ENCODE results near the gene PNP.

The PNP gene

GRCh38 chr14:20489093-20489994 lies 20.1 kb downstream of the PNP start:
- Histone ChIP-seq H3K4me2 (peak overlapping the region; percentile 73 to 90 (median 85)), H3K27ac (peak overlapping the region in 9 of 11 experiments; percentile 2 to 82 (median 73); a peak in 17 of 22 replicates), H3K27me3 (no peaks in the 10 kb centered on the region), H3K4me3 (peak overlapping the region in 6 of 10 experiments; percentile 6 to 54 (median 40); a peak in 8 of 20 replicates), H4K20me1 (no peaks in the 10 kb centered on the region), H3K9ac (peak overlapping the region in 9 of 11 experiments; percentile 22 to 61 (median 53); a peak in 15 of 22 replicates), H3K36me3 (no peaks in the 10 kb centered on the region), H3K9me3 (replicated peaks in 1 of 11) (no peaks in the 10 kb centered on the region), H3K4me1 (peaks cover 69 to 86% (median 84%) of the 10 kb centered on the region in 10 experiments)
- peak in 1 of 11 experiments; percentile 64; a peak in 1 of 22 replicates for TF ChIP-seq Cebpa-rat (IDR thresholded peaks at IDR 0.05)

- Histone ChIP-seq H3K4me3 (peak overlapping the region in 6 of 10 experiments; percentile 6 to 54 (median 28); a peak in 9 of 20 replicates), H4K20me1 (no peaks in the 10 kb centered on the region), H3K27ac (peak overlapping the region in 10 of 11 experiments; percentile 2 to 82 (median 71); a peak in 19 of 22 replicates), H3K4me2 (peak overlapping the region; percentile 73 to 90 (median 85)), H3K9ac (peak overlapping the region in 6 of 11 experiments; percentile 47 to 61 (median 54); a peak in 12 of 22 replicates), H3K9me3 (replicated peaks in 1 of 11) (peaks cover 0 to 7% (median 0%) of the 10 kb centered on the region in 11 experiments; a peak in 1 of 22 replicates), H3K4me1 (peaks cover 79 to 98% (median 95%) of the 10 kb centered on the region in 10 experiments), H3K27me3 (no peaks in the 10 kb centered on the region), H3K36me3 (no peaks in the 10 kb centered on the region)
- no peak for TF ChIP-seq Cebpa-rat (IDR thresholded peaks at IDR 0.05)
These were observed 21.4 kb downstream of the PNP start for GRCh38 chr14:20490563-20490962.

- no peak for TF ChIP-seq Cebpa-rat (IDR thresholded peaks at IDR 0.05)
- Histone ChIP-seq H3K27me3 (no peaks in the 10 kb centered on the region), H3K4me3 (no peak overlapping the region), H3K27ac (peak overlapping the region in 5 of 11 experiments; percentile 29 to 82 (median 80); a peak in 6 of 22 replicates), H3K4me1 (peaks cover 70 to 96% (median 85%) of the 10 kb centered on the region in 10 experiments), H3K36me3 (no peaks in the 10 kb centered on the region), H3K9me3 (replicated peaks in 1 of 11) (peaks cover 0 to 7% (median 0%) of the 10 kb centered on the region in 11 experiments; a peak in 2 of 22 replicates), H3K9ac (no peak overlapping the region), H3K4me2 (peak overlapping the region; percentile 60 to 90 (median 84); a peak in 20 of 22 replicates), H4K20me1 (no peaks in the 10 kb centered on the region)
These were observed 23.3 kb downstream of the PNP start for GRCh38 chr14:20492486-20492885.

GRCh38 chr14:20493634-20494033 lies 24.4 kb downstream of the PNP start:
- Histone ChIP-seq H3K9ac (peak overlapping the region in 4 of 11 experiments; percentile 7 to 30 (median 10); a peak in 4 of 22 replicates), H3K27me3 (no peaks in the 10 kb centered on the region), H4K20me1 (no peaks in the 10 kb centered on the region), H3K9me3 (replicated peaks in 1 of 11) (peaks cover 0 to 7% (median 0%) of the 10 kb centered on the region in 11 experiments; a peak in 2 of 22 replicates), H3K4me3 (no peak overlapping the region), H3K27ac (peak overlapping the region in 10 of 11 experiments; percentile 9 to 82 (median 55); a peak in 19 of 22 replicates), H3K4me2 (peak overlapping the region; percentile 60 to 90 (median 84)), H3K36me3 (no peaks in the 10 kb centered on the region), H3K4me1 (peaks cover 68 to 96% (median 82%) of the 10 kb centered on the region in 10 experiments)
- no peak for TF ChIP-seq Cebpa-rat (IDR thresholded peaks at IDR 0.05)

GRCh38 chr14:20494935-20495766 lies 25.9 kb downstream of the PNP start:
- Histone ChIP-seq H3K27ac (peak overlapping the region in 8 of 11 experiments; percentile 6 to 82 (median 60); a peak in 14 of 22 replicates), H4K20me1 (no peaks in the 10 kb centered on the region), H3K36me3 (no peaks in the 10 kb centered on the region), H3K9ac (0 out of 22 replicates have a peak overlapping the region, but pooled peaks of 1 of the 11 experiments have one; percentile 25), H3K4me1 (peaks cover 68 to 95% (median 82%) of the 10 kb centered on the region in 10 experiments), H3K9me3 (replicated peaks in 1 of 11) (peaks cover 0 to 7% (median 0%) of the 10 kb centered on the region in 11 experiments; a peak in 3 of 22 replicates), H3K4me3 (no peak overlapping the region), H3K27me3 (no peaks in the 10 kb centered on the region), H3K4me2 (peak overlapping the region in 10 of 11 experiments; percentile 1 to 85 (median 41); a peak in 14 of 22 replicates)
- TF ChIP-seq Cebpa-rat (IDR thresholded peaks at IDR 0.05), result no peak

- Histone ChIP-seq H4K20me1 (no peaks in the 10 kb centered on the region), H3K27me3 (no peaks in the 10 kb centered on the region), H3K9me3 (replicated peaks in 1 of 11) (peaks cover 0 to 17% (median 9%) of the 10 kb centered on the region in 11 experiments; a peak in 12 of 22 replicates), H3K9ac (peak overlapping the region in 6 of 11 experiments; percentile 30 to 50 (median 41); a peak in 10 of 22 replicates), H3K4me1 (peaks cover 37 to 65% (median 49%) of the 10 kb centered on the region in 10 experiments), H3K4me2 (peak overlapping the region; percentile 30 to 75 (median 58)), H3K36me3 (no peaks in the 10 kb centered on the region), H3K4me3 (peak overlapping the region in 1 of 10 experiments; percentile 7; a peak in 1 of 20 replicates), H3K27ac (peak overlapping the region in 8 of 11 experiments; percentile 59 to 77 (median 71); a peak in 16 of 22 replicates)
- TF ChIP-seq Cebpa-rat (IDR thresholded peaks at IDR 0.05), result peak in 3 of 11 experiments; percentile 40 to 61 (median 42); a peak in 2 of 22 replicates
These were observed 29.4 kb downstream of the PNP start for GRCh38 chr14:20498622-20499021.

- Histone ChIP-seq H3K4me3 (no peak overlapping the region), H3K4me2 (peak overlapping the region; percentile 30 to 75 (median 58); a peak in 20 of 22 replicates), H3K4me1 (peaks cover 37 to 65% (median 50%) of the 10 kb centered on the region in 10 experiments), H3K27me3 (no peaks in the 10 kb centered on the region), H3K9me3 (replicated peaks in 1 of 11) (peaks cover 0 to 17% (median 9%) of the 10 kb centered on the region in 11 experiments; a peak in 12 of 22 replicates), H3K9ac (peak overlapping the region in 1 of 11 experiments; percentile 48; a peak in 2 of 22 replicates), H3K36me3 (no peaks in the 10 kb centered on the region), H4K20me1 (no peaks in the 10 kb centered on the region), H3K27ac (peak overlapping the region in 8 of 11 experiments; percentile 41 to 77 (median 69); a peak in 15 of 22 replicates)
- TF ChIP-seq Cebpa-rat (IDR thresholded peaks at IDR 0.05), result no peak
These were observed 29.9 kb downstream of the PNP start for GRCh38 chr14:20499108-20499507.

- no peaks in the 10 kb centered on the region for H3K27me3 ChIP-seq
- peak overlapping the region; percentile 30 to 75 (median 58); a peak in 16 of 22 replicates for H3K4me2 ChIP-seq
- no peak overlapping the region for H3K9ac ChIP-seq
- H3K4me3 ChIP-seq, result no peak overlapping the region
- H3K9me3 ChIP-seq (replicated peaks in 1 of 11), result peaks cover 0 to 19% (median 13%) of the 10 kb centered on the region in 11 experiments; a peak in 14 of 22 replicates
- no peaks in the 10 kb centered on the region for H3K36me3 ChIP-seq
- H3K4me1 ChIP-seq, result peaks cover 33 to 59% (median 46%) of the 10 kb centered on the region in 10 experiments
- no peaks in the 10 kb centered on the region for H4K20me1 ChIP-seq
- no peak for TF ChIP-seq Cebpa-rat (IDR thresholded peaks at IDR 0.05)
- H3K27ac ChIP-seq, result peak overlapping the region in 6 of 11 experiments; percentile 49 to 77 (median 72); a peak in 6 of 22 replicates
These were observed 30.7 kb downstream of the PNP start for GRCh38 chr14:20499881-20500280.

Data from BLaER1 treated with 17β-estradiol and CSF1 and Interleukin-3, amounts not matched to agents 10 nM and 100 nM (cell line).